ENCODE results near the gene SERPINA7. TPM values are rescaled to one million over a fixed set of nuclear protein-coding genes. Genes with fewer than 3 reads are reported as not detected.

Gene SERPINA7
- total and polyA plus RNA-seq, 2 of the 13 experiments (the other 11 are each of a cell fraction or from before 2014, with no cell fraction given), result 315 to 456 TPM

DNA sequence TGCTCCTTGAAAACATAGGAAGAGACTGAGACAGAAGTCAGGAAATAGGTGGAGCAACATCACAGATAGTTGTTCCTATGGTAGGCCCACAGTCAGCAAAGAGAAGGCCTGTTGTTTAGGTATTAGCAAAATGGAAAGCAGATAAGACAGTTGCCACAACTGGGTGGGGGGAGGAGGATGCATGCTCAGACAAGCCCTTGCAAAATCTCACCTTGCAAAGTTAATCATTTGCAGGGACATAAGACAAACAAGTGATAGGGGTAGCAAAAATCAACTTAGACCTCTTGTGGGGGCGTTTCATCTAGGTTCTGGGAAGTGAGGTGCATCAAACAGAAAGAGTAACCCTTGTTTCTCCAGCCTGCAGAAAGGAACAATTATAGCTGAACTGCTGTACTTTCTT lies 30.7 kb downstream of the SERPINA7 start (continued):
- TF ChIP-seq CREB1 (IDR thresholded peaks at IDR 0.05), result no peak
- TF ChIP-seq CREB1 (CRISPR knock-in tag; IDR thresholded peaks at IDR 0.05), result peak; percentile 64; the same call in 1 of the 2 replicates
- TF ChIP-seq GATAD2A (CRISPR knock-in tag; IDR thresholded peaks at IDR 0.05), result peak; percentile 85
- 0 out of 2 replicates have a peak, but pooled peaks have one; percentile 37 for TF ChIP-seq ARNTL (CRISPR knock-in tag; IDR thresholded peaks at IDR 0.05)
- TF ChIP-seq ATF7-NPFF (CRISPR knock-in tag; IDR thresholded peaks at IDR 0.05; ENCODE audit: low read depth), result no peak
- no peak for TF ChIP-seq MTA3 (CRISPR knock-in tag; IDR thresholded peaks at IDR 0.05)
- TF ChIP-seq MEF2D (CRISPR knock-in tag; IDR thresholded peaks at IDR 0.05), result peak; percentile 58; the same call in 1 of the 2 replicates
- peak; percentile 39; the same call in 1 of the 2 replicates for TF ChIP-seq PPARG (CRISPR knock-in tag; conservative IDR thresholded peaks at IDR 0.05)
- no peak for TF ChIP-seq FOXP1 (IDR thresholded peaks at IDR 0.05)
- peak; percentile 91 for TF ChIP-seq FOXP1 (CRISPR knock-in tag; IDR thresholded peaks at IDR 0.05)
- TF ChIP-seq NR2F6 (IDR thresholded peaks at IDR 0.05), result peak; percentile 64
- TF ChIP-seq NR2F6 (CRISPR knock-in tag; IDR thresholded peaks at IDR 0.05), result peak; percentile 49; the same call in 1 of the 2 replicates
- peak; percentile 89 for TF ChIP-seq ISL2 (CRISPR knock-in tag; IDR thresholded peaks at IDR 0.05)
- TF ChIP-seq ZNF468 (CRISPR knock-in tag; IDR thresholded peaks at IDR 0.05), result no peak
- peak; percentile 58 for TF ChIP-seq TCF7 (IDR thresholded peaks at IDR 0.05; ENCODE audit: low read depth)
- TF ChIP-seq KDM1A (CRISPR knock-in tag; IDR thresholded peaks at IDR 0.05), result no peak
- TF ChIP-seq, protein P1, sequence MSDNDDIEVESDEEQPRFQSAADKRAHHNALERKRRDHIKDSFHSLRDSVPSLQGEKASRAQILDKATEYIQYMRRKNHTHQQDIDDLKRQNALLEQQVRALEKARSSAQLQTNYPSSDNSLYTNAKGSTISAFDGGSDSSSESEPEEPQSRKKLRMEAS (IDR thresholded peaks at IDR 0.05), result peak; percentile 23; the same call in 1 of the 2 replicates
- TF ChIP-seq, protein P2, sequence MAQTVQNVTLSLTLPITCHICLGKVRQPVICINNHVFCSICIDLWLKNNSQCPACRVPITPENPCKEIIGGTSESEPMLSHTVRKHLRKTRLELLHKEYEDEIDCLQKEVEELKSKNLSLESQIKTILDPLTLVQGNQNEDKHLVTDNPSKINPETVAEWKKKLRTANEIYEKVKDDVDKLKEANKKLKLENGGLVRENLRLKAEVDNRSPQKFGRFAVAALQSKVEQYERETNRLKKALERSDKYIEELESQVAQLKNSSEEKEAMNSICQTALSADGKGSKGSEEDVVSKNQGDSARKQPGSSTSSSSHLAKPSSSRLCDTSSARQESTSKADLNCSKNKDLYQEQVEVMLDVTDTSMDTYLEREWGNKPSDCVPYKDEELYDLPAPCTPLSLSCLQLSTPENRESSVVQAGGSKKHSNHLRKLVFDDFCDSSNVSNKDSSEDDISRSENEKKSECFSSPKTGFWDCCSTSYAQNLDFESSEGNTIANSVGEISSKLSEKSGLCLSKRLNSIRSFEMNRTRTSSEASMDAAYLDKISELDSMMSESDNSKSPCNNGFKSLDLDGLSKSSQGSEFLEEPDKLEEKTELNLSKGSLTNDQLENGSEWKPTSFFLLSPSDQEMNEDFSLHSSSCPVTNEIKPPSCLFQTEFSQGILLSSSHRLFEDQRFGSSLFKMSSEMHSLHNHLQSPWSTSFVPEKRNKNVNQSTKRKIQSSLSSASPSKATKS (CRISPR knock-in tag; IDR thresholded peaks at IDR 0.05), result no peak
- no peak for TF ChIP-seq GPN1 (CRISPR knock-in tag; IDR thresholded peaks at IDR 0.05; ENCODE audit: borderline replicate concordance)
- peak; percentile 75; the same call in 1 of the 2 replicates for TF ChIP-seq TBX2 (CRISPR knock-in tag; IDR thresholded peaks at IDR 0.05; ENCODE audit: borderline replicate concordance)
- no peak for TF ChIP-seq ZNF563 (CRISPR knock-in tag; IDR thresholded peaks at IDR 0.05)
- TF ChIP-seq, protein P3, sequence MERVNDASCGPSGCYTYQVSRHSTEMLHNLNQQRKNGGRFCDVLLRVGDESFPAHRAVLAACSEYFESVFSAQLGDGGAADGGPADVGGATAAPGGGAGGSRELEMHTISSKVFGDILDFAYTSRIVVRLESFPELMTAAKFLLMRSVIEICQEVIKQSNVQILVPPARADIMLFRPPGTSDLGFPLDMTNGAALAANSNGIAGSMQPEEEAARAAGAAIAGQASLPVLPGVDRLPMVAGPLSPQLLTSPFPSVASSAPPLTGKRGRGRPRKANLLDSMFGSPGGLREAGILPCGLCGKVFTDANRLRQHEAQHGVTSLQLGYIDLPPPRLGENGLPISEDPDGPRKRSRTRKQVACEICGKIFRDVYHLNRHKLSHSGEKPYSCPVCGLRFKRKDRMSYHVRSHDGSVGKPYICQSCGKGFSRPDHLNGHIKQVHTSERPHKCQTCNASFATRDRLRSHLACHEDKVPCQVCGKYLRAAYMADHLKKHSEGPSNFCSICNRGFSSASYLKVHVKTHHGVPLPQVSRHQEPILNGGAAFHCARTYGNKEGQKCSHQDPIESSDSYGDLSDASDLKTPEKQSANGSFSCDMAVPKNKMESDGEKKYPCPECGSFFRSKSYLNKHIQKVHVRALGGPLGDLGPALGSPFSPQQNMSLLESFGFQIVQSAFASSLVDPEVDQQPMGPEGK (CRISPR knock-in tag; IDR thresholded peaks at IDR 0.05), result peak; percentile 46
- TF ChIP-seq, protein P4, sequence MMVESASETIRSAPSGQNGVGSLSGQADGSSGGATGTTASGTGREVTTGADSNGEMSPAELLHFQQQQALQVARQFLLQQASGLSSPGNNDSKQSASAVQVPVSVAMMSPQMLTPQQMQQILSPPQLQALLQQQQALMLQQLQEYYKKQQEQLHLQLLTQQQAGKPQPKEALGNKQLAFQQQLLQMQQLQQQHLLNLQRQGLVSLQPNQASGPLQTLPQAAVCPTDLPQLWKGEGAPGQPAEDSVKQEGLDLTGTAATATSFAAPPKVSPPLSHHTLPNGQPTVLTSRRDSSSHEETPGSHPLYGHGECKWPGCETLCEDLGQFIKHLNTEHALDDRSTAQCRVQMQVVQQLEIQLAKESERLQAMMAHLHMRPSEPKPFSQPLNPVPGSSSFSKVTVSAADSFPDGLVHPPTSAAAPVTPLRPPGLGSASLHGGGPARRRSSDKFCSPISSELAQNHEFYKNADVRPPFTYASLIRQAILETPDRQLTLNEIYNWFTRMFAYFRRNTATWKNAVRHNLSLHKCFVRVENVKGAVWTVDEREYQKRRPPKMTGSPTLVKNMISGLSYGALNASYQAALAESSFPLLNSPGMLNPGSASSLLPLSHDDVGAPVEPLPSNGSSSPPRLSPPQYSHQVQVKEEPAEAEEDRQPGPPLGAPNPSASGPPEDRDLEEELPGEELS (CRISPR knock-in tag; IDR thresholded peaks at IDR 0.05), result peak; percentile 98
- TF ChIP-seq, protein P5, sequence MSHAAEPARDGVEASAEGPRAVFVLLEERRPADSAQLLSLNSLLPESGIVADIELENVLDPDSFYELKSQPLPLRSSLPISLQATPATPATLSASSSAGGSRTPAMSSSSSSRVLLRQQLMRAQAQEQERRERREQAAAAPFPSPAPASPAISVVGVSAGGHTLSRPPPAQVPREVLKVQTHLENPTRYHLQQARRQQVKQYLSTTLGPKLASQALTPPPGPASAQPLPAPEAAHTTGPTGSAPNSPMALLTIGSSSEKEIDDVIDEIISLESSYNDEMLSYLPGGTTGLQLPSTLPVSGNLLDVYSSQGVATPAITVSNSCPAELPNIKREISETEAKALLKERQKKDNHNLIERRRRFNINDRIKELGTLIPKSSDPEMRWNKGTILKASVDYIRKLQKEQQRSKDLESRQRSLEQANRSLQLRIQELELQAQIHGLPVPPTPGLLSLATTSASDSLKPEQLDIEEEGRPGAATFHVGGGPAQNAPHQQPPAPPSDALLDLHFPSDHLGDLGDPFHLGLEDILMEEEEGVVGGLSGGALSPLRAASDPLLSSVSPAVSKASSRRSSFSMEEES (CRISPR knock-in tag; IDR thresholded peaks at IDR 0.05), result 0 out of 2 replicates have a peak, but pooled peaks have one; percentile 11
- TF ChIP-seq, protein P6, sequence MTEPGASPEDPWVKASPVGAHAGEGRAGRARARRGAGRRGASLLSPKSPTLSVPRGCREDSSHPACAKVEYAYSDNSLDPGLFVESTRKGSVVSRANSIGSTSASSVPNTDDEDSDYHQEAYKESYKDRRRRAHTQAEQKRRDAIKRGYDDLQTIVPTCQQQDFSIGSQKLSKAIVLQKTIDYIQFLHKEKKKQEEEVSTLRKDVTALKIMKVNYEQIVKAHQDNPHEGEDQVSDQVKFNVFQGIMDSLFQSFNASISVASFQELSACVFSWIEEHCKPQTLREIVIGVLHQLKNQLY (CRISPR knock-in tag; IDR thresholded peaks at IDR 0.05), result peak; percentile 73; the same call in 1 of the 2 replicates
- TF ChIP-seq TEAD2 (CRISPR knock-in tag; IDR thresholded peaks at IDR 0.05), result no peak

Data from HepG2 (cell line).